NAMALWA (cell line): ENCODE results near the gene RNF115.
"Not testable (repeated sequence)": the region's sequence is repeated elsewhere in the genome, so short reads cannot be mapped to it uniquely, and the experiment has no call there.

Source experiments
- DNase-seq: peaks from one replicate; pipeline ENCODE4 v3.0.0-alpha.2; 2015; ENCODE audit warnings: low spot score

RNF115 gene

DNA sequence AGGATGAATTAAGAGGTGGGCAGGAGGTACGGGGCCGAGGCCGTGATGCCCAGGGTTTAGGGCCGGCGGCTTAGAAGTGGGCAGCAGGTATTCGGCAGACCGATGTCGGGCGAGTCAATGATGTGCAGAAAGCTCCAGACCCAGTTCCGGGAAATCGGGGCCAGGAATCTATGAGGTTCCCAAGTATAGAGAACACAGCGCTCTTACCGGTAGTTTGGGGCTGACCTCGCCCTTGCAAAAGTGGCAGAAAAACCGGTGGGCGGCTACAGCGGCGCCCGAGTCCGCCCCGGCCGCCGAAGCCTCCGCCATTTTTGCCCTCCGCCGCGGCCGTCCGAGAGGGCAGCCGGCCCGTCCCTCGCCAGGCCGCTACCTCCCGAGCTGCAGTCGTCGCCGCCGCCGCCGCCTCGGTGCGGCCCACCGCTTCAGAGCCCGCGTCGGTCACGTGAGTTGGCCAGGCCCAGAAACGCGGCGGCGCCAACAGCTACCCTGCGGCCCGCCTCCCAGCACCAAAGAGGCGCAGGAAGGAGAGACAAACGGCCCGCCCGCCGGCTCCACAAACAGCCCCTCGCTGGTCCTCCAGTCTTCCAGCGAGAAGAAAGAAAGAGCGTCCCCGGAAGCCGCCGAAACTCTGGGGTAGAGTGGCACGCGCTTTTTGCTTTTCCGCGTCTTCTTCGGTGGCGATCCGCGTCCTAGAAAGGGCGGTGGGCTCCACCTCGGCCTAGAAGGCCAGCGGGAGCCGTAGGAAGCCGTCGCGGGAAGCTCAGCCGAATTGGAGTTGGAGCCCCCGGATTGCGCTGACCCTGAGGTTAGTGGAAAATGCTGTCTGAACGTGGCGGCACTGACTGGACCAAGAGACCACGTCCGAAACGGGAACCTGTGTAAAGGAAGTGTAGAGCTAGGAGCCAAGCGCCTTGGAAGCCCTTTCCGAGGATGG lies at the start of gene RNF115, which contains the start of gene POLR3C:
Gene RNF115 (minus strand): TSS at position 531 of the 934 bp plus-strand sequence. CDS start 222 bp downstream, at position 309.
Gene POLR3C (plus strand): TSS at position 636 of the 934 bp plus-strand sequence. CDS start 1,577 bp downstream, outside the sequence.
- peak; percentile 97 for DNase-seq

- no peak for DNase-seq
These were observed 48.4 kb upstream of the RNF115 start for GRCh38 chr1:145871994-145872924.

DNA sequence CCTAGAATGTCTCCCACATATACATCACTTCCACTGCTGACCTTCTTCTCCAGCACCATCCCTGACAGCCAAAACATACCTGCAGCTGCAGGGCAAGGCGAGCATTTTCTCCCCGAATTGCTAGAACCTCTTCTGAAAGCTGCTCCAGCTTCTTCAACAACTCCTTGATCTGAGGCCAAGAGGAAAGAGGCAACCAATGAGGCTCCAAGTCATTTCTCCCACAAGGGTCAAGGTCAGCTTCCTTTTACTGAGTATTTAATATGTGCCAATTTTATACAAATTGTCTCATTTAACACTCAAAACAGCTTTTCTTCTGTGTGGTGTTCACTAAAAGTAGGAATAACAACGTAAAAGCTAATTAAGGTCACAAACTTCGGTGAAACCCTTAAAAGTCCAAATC lies 44.3 kb upstream of the RNF115 start:
- no peak for DNase-seq

DNA sequence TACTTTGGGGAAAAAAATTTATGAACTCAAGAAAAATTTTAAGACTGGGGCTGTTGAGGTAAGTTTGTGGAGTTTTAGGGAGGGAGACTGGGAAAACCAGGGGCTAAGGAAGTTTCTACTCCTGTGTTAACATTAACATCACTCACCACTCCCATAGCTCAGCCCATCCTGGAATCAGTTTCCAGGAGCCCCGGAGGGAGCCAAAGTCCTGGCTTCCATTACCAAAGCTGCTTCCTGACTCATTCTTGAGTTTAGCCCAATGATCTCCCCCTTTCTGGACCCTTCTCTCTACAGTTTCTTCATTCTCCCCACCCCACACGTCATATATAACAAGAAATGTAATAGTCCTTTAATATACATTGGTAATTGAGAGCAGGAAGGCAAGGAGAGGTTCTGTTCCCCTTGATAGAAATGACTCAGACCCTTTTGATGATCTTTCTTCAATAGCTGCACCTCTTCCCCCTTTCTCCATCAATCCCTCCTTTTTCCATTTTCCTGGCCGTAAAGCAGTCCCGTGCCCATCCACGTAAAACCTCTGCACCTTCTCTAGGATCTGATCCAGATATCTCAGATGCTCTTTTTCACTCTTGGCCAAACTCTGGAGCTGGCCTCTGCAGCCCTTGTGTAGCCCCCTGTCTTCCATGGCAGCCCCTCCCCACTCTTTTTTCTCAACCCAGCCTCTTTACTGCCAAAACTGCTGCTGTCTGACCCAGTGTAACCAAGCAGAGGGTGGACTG lies 39.6 kb upstream of the RNF115 start:
- DNase-seq = no peak

DNA sequence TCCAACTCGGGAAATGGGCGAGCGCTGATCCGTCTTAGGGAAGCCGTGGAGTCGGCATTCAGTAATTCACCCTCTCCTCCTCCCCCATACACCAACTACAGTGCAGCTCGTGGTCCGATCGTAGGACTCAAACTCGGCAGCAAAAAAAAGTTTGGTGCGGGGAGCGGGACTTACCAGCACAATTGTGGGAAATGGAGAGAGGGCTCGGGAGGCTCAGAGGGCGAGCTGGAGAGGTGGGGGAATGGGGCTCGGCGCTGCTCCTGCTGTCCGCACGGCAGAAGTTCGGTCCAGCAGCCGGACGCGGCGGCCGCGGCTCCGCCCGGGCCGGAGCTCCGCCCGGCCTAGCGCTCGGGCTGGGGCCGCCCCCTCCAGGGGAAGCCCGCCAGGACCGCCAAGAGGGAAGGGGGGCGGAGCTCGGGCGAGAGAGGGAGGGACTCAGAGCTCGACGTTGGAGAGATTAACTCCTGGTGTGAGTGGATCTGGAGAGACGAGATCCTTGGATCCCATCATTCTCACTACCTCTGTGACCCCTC lies 35.7 kb upstream of the RNF115 start:
- peak; percentile 88 for DNase-seq

GRCh38 chr1:145858901-145859490 lies 35.1 kb upstream of the RNF115 start, which contains the start of gene PIAS3:
TSS of gene PIAS3 (minus strand) at chr1:145859081. CDS start at chr1:145858990, 91 bp downstream.
- DNase-seq = peak; percentile 98

DNA sequence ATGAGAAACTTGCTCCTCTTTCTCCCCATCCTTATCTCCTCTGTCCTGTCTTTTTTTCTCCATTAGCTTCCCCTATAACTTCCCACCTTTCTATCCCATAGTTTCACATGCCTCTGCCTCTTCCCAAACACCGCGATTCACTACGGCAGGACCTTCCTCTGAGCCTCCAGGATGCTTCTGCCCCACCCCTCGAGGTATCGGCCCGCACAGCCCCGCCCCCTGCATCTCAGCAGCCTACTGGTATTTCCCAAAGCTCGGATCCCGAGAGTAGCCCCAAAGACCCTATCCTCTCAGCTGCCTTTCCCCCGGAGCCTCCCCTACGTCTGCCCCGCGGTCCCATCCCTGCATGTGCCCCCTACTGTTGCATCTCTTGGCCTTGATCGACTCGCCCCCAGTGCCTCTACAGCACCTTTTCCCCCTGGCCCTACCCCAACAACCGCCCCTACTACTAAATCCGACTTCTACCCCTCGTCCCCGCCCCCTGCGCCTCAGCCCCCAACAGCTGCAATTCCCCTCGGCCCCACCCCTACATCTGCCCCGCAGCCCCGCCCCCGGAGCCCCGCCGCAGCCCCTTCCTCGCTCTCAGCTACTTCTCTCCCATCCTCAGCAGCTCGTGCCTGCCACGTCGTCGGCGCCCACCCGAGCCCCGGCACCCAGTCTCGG lies 34.5 kb upstream of the RNF115 start:
- DNase-seq = peak; percentile 84

- no peak for DNase-seq
These were observed 33.3 kb upstream of the RNF115 start for GRCh38 chr1:145857170-145857569.

DNA sequence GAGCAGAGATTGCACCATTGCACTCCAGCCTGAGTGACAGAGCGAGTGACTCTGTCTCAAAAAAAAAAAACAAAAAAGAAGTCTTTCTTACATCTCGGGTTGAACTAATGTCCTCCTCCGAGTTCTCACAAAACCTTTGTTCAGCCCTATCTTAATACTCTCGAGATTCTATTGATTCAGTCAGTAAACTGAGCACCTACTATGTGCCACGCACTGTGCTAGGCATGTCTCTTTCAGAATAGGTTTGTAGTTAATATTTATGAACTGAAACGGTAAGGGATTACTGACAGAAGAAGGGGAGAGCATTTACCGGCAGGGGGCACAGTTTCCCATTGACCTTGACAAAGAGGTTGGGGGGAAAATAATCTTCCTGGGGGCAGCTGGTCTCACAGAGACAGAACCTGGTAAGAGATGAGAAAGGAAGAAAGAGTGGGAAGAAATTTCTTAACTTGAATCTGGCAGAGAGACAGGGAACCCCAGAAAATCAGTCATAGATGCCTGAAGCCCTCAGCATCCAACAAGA lies 31.6 kb upstream of the RNF115 start:
- DNase-seq = no peak

DNA sequence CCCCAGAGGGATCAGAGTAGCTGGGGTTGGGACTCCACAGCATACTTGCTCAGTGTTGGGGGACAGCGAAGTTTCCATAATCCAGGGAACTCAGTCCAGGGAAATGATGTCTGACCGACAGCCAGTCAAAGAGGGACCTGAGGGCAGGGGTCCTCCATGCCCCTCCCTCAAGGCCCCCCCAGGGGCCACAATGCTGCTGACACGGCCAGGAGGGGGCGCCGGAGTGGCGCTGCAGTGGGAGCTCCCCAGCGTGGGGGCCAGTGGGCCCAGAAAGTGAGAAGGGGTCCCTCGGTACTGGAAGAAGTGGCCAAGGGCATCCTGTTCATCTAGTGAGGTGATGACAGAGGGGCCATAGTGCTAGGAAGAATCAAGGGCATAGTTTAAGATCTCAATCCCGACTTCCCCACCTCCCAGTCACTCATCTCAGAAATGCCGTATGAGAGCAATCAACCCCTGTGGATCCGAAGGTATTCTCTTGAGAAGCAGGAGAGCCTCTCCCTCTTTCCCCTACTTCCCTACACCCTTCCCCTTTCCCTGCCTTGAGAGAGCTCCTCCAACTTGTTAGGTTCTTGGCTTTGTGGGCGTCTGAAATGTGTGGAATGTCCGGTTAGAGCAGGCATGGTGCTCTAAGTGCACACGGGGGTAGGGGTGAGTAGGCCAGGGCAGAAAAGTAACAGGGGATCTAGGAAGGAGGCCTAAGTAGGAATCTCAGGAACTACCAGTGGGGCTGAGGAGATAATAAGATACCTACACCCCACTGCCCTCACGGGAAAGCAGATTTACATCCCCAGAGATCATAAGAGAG lies 25.7 kb upstream of the RNF115 start:
- DNase-seq = no peak

GRCh38 chr1:145847827-145848226 lies 23.9 kb upstream of the RNF115 start:
- DNase-seq = no peak

DNA sequence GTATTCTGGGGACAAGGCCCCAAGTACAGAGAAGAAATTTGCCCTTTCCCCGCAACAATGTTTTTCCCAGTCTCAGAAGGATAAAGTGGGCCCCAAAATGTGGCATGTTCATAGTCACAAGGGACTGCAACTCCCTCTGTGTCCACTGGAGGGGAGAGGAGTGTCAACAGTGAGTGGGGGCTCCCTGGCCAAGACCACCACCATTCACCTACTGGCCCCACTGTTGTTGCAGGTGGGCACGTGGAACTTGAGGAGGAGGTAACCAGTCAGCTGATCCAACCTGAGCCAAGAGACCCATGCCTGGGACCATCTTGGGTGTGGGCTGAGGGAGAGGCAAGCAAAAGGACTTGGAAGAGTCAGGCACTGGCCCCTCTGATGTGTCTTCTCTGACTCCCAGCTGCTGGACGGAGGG lies 22.3 kb upstream of the RNF115 start:
- peak; percentile 73 for DNase-seq

DNA sequence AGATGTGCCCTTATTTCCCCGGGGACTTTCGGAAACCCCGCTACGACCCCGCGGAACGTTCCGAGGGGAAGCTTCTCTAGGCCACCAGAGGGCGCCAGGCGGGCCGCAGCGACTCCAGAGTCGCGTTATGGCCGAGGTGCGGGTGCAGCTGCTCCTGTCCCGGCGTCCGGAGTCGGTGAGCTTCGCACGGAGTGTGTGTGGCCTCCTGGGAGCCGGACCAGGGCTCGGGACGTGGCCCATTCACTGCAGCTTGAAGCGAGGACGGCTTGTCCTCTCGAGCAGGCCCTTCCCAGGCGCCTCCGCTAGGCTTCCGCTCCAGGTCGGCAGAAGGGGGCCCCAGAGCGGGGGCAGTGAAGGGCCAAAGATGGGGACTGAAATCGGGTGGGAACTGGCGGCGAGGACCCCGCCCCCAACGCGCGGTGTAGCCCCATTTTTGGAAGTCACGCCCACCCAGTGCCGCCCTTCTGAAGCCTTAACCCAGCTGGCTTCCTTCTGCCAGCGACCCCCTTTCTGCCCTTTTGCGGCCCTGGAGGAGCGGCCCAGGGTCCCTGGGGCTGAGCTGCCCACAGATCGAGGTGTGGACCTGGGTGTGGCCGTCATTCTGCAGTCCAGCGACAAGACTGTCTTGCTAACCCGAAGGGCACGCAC lies 21.7 kb upstream of the RNF115 start, which contains the start of gene NUDT17:
Gene NUDT17 (plus strand): TSS at position 117 of the 648 bp plus-strand sequence. CDS start 11 bp downstream, at position 128.
- DNase-seq = peak; percentile 94

DNA sequence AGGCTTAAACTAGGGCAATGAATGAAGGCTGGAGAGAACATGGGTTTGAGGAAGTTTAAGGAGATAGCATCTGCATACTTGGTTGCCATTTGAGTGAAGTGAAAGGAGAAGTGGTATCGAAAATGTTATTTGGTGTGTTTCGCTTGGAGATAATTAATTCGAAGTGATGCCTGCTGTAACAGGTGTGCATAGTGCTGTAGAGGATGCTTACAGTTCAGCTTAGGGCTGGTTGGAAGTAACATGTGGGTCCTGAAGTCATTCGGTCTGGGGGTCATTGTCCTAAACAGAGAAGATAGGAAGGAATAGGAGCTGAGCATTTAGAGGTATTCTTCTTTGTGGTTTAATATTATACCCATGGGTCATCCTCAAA lies 21.2 kb upstream of the RNF115 start:
- DNase-seq = peak; percentile 91

DNA sequence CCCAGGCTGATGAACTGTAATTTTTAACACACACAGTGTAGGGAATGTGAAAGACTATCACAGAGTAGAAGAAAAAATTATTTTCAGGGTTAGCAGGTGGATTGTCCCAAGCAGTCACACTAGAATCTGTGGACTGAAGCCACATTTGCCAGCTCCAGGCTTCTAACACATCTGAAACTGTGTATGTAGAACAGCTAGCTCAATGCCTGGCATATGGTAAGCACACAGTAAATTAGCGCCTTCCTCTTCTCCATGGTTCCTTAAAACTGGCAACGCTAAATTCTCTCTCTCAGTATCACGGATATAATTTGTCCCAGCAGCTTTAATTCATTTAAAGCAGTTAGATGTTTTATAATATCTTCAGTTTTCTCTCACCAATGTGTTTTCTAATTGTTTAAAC lies 19.1 kb upstream of the RNF115 start:
- no peak for DNase-seq

DNA sequence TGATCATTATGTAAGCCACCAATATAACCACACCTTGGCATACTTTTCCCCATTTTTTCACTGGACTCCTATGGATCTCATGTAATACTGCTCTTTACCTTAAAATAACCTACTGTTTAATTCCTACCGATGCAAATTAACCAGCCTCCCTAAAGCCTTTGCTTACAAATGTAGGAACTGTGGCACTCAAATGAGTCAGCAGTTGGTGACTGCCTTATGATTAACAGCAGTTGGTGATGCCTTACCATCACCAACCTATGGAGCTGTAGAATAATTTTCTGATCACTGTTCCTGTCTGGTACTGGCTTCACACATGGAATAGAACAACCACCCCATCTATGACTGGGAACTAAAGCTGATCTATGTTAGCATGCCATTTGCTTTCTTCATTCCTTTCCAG lies 13.8 kb upstream of the RNF115 start:
- DNase-seq = no peak

DNA sequence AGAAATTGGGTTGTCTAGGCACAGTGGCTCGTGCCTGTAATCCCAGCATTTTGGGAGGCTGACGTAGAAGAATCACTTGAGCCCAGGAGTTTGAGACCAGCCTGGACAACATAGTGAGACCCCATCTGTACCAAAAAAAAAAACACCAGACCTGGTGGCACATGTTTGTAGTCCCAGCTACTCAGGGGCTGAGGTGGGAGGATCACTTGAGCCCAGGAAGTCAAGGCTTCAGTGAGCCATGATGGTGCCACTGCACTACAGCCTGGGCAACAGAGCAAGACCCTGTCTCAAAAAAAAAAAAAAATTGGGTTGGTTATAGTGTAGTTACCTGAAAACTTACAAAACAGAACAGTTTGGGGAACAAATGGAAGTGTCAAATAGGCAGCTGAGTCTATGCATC lies 6.9 kb upstream of the RNF115 start:
- DNase-seq = not testable (repeated sequence)

DNA sequence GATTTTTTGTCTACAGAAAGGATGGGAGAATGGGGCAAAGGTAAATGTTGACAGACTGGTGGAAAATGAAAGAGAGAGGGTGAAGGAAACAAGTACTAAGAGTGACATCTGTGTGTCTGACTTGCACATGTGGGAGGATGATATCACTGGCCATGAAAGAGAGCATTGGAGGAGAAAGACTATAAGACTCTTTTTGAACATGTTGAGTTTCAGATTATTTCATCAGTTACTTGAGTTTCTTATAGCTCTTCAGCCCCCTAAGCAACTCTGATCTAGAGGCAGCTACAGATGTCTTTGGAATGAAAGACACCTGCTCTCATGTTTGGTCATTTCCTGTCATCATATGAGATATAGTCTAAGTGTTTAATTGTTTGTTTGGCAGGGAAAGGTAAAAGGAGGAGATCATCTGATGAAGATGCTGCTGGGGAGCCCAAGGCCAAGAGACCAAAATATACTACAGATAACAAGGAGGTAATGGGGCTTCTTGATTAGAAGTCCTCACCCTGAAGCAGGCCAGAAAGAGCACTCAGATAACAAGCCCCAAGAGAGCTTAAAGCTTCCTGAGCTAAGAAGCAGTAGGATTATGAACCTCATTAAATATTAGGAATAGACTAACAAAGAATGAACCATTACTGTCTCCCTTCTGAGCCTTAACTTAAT lies 4.6 kb upstream of the RNF115 start:
- no peak for DNase-seq
